WTC11 (cell line): ENCODE measurements around the gene ARAP1. TPM values are rescaled to one million over a fixed set of nuclear protein-coding genes. Genes with fewer than 3 reads are reported as not detected.

ENCODE experiments used
- ATAC-seq: fragments of 200-7000 bp; cut with Tn5 transposase; 2 replicates; pipeline ENCODE4 v1.10.0; 2021; ENCODE audit warnings: mild to moderate bottlenecking, moderate library complexity
- CTCF ChIA-PET: fragments of 300-600 bp; sonication (Branson Sonifier 250); formaldehyde crosslinking; loops from one replicate; lab custom pipeline; 2021; ENCODE audit warnings: antibody characterized with exemption; lab: Charles Lee
- POLR2A ChIA-PET: fragments of 350-600 bp; sonication (Branson Sonifier 250); formaldehyde crosslinking; loops from one replicate; lab custom pipeline; 2021; ENCODE audit warnings: antibody characterized with exemption; lab: Charles Lee
- DNase-seq: peaks from one replicate; pipeline ENCODE4 v3.0.0; 2021; ENCODE audit warnings: low spot score
- H3K27ac Mint-ChIP-seq: 2 replicates; pipeline ENCODE4 v1.8.0; 2021; ENCODE audit warnings: mixed read lengths
- H3K27me3 Mint-ChIP-seq: 2 replicates; pipeline ENCODE4 v1.8.0; 2021; ENCODE audit warnings: low read depth, mild to moderate bottlenecking, moderate library complexity, mixed read lengths
- H3K36me3 Mint-ChIP-seq: 2 replicates; pipeline ENCODE4 v1.8.0; 2021; ENCODE audit warnings: mixed read lengths
- H3K4me1 Mint-ChIP-seq: 2 replicates; pipeline ENCODE4 v1.8.0; 2022; ENCODE audit warnings: mixed read lengths
- H3K4me3 Mint-ChIP-seq: 2 replicates; pipeline ENCODE4 v1.8.0; 2021; ENCODE audit warnings: mild to moderate bottlenecking, moderate library complexity, mixed read lengths
- H3K9me3 Mint-ChIP-seq: 2 replicates; pipeline ENCODE4 v1.8.0; 2021; ENCODE audit warnings: mixed read lengths
- ATF3 ChIP-seq: sonication (generic); formaldehyde crosslinking; conservative IDR thresholded peaks from 2 replicates; pipeline ENCODE4 v1.8.1; 2022; ENCODE audit warnings: mild to moderate bottlenecking, missing genetic modification reagents
- CREM ChIP-seq: sonication (generic); formaldehyde crosslinking; IDR thresholded peaks from 2 replicates; pipeline ENCODE4 v1.8.1; 2022; ENCODE audit warnings: mild to moderate bottlenecking, missing genetic modification reagents, moderate library complexity
- ETV6 ChIP-seq: sonication (generic); formaldehyde crosslinking; IDR thresholded peaks from 2 replicates; pipeline ENCODE4 v1.8.1; 2022; ENCODE audit warnings: mild to moderate bottlenecking, missing genetic modification reagents
- FOXK1 ChIP-seq: sonication (generic); formaldehyde crosslinking; IDR thresholded peaks from 2 replicates; pipeline ENCODE4 v1.8.0; 2022; ENCODE audit warnings: mild to moderate bottlenecking, moderate library complexity, missing genetic modification reagents
- GTF2I ChIP-seq: fragments of 250-450 bp; sonication (Bioruptor Pico); conservative IDR thresholded peaks from 2 replicates; pipeline ENCODE4 v1.4.0; 2021; ENCODE audit warnings: mild to moderate bottlenecking
- MXD4 ChIP-seq: fragments of 250-450 bp; sonication (Bioruptor Pico); IDR thresholded peaks from 2 replicates; pipeline ENCODE4 v1.8.0; 2021; ENCODE audit warnings: mild to moderate bottlenecking, moderate library complexity, borderline replicate concordance
- NFATC4 ChIP-seq: fragments of 250-450 bp; sonication (Bioruptor Pico); IDR thresholded peaks from 2 replicates; pipeline ENCODE4 v1.9.0; 2021; ENCODE audit warnings: mild to moderate bottlenecking
- NFYB ChIP-seq: sonication (generic); formaldehyde crosslinking; conservative IDR thresholded peaks from 2 replicates; pipeline ENCODE4 v1.8.0; 2022; ENCODE audit warnings: low read depth, missing genetic modification reagents
- SOX15 ChIP-seq: fragments of 250-450 bp; sonication (Bioruptor Pico); IDR thresholded peaks from 2 replicates; pipeline ENCODE4 v1.9.0; 2021; ENCODE audit warnings: mild to moderate bottlenecking
- TEAD4 ChIP-seq: sonication (generic); formaldehyde crosslinking; IDR thresholded peaks from 2 replicates; pipeline ENCODE4 v1.8.0; 2022; ENCODE audit warnings: mild to moderate bottlenecking, missing genetic modification reagents
- USF2 ChIP-seq: sonication (generic); formaldehyde crosslinking; IDR thresholded peaks from 2 replicates; pipeline ENCODE4 v1.8.1; 2023; ENCODE audit warnings: mild to moderate bottlenecking, missing genetic modification reagents, moderate library complexity
- ZNF232 ChIP-seq: sonication (generic); formaldehyde crosslinking; IDR thresholded peaks from 2 replicates; pipeline ENCODE4 v1.8.0; 2022; ENCODE audit warnings: mild to moderate bottlenecking, missing genetic modification reagents
- ZNF396 ChIP-seq: fragments of 250-450 bp; sonication (Bioruptor Pico); IDR thresholded peaks from 2 replicates; pipeline ENCODE4 v1.8.0; 2021; ENCODE audit warnings: mild to moderate bottlenecking, moderate library complexity, borderline replicate concordance
- total RNA-seq: library from RNA; stranded (reverse); gene quantifications from 3 replicates; pipeline ENCODE4 v1.2.3, GENCODE V29; 2021
- TF ChIP-seq, protein P1 (sequence below): sonication (generic); formaldehyde crosslinking; IDR thresholded peaks from 2 replicates; pipeline ENCODE4 v1.8.1; 2023; ENCODE audit warnings: mild to moderate bottlenecking, missing genetic modification reagents, borderline replicate concordance
- TF ChIP-seq, protein P2 (sequence below): sonication (generic); formaldehyde crosslinking; IDR thresholded peaks from 2 replicates; pipeline ENCODE4 v1.8.1; 2023; ENCODE audit warnings: mild to moderate bottlenecking, missing genetic modification reagents, moderate library complexity
- TF ChIP-seq, protein P3 (sequence below): sonication (generic); formaldehyde crosslinking; IDR thresholded peaks from 2 replicates; pipeline ENCODE4 v1.8.1; 2022; ENCODE audit warnings: missing genetic modification reagents, borderline replicate concordance
- TF ChIP-seq, protein P4 (sequence below): sonication (generic); formaldehyde crosslinking; IDR thresholded peaks from 2 replicates; pipeline ENCODE4 v1.8.1; 2023; ENCODE audit warnings: mild to moderate bottlenecking, moderate library complexity, missing genetic modification reagents
- TF ChIP-seq, protein P5 (sequence below): fragments of 250-450 bp; sonication (Bioruptor Pico); IDR thresholded peaks from 2 replicates; pipeline ENCODE4 v2.1.2; 2022; ENCODE audit warnings: mild to moderate bottlenecking, moderate library complexity

The ARAP1 gene
- total RNA-seq, 1 experiment from 2014 or later, result 98.8 TPM

DNA sequence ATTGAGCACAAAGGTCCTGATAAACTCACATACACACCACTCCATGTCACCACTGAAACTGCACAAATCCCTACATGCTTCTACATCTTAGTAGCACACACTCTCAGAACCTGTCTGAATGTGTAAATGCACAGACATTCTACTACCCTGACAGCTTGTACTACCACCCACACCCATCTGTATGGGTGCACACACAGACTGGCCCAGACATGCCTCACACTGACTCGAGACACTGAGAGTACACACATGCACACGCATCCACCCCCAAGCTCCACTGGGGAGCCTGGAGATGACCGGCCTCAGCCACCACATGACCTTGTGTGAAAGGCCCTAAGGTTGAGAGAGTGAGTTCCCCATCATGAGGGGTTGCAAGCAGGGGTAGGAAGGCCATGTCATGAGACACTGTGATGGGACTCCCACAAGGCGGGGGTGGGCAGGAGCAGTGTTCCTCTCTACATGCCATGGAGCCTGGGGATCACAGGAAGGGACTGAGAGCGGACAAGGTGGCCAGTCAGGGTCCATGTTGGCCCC, 28.1 kb downstream of the ARAP1 start (continued):
- TF ChIP-seq, protein P1, sequence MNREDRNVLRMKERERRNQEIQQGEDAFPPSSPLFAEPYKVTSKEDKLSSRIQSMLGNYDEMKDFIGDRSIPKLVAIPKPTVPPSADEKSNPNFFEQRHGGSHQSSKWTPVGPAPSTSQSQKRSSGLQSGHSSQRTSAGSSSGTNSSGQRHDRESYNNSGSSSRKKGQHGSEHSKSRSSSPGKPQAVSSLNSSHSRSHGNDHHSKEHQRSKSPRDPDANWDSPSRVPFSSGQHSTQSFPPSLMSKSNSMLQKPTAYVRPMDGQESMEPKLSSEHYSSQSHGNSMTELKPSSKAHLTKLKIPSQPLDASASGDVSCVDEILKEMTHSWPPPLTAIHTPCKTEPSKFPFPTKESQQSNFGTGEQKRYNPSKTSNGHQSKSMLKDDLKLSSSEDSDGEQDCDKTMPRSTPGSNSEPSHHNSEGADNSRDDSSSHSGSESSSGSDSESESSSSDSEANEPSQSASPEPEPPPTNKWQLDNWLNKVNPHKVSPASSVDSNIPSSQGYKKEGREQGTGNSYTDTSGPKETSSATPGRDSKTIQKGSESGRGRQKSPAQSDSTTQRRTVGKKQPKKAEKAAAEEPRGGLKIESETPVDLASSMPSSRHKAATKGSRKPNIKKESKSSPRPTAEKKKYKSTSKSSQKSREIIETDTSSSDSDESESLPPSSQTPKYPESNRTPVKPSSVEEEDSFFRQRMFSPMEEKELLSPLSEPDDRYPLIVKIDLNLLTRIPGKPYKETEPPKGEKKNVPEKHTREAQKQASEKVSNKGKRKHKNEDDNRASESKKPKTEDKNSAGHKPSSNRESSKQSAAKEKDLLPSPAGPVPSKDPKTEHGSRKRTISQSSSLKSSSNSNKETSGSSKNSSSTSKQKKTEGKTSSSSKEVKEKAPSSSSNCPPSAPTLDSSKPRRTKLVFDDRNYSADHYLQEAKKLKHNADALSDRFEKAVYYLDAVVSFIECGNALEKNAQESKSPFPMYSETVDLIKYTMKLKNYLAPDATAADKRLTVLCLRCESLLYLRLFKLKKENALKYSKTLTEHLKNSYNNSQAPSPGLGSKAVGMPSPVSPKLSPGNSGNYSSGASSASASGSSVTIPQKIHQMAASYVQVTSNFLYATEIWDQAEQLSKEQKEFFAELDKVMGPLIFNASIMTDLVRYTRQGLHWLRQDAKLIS, result no peak

- peak overlapping the region; percentile 81 for H3K27ac Mint-ChIP-seq
- H3K36me3 Mint-ChIP-seq, result no peaks in the 10 kb centered on the region
- DNase-seq (no peak), ATAC-seq (no peak)
- no peak overlapping the region for H3K4me3 Mint-ChIP-seq
- ChIA-PET CTCF (interaction anchor here (0.9 to 1.8 kb wide), 5 partner anchors 18 to 454 kb away, joined by 3 to 8 read pairs (median 4); no protein-coding TSS in a partner anchor), POLR2A (no interaction called here)
- no peaks in the 10 kb centered on the region for H3K27me3 Mint-ChIP-seq
- TF ChIP-seq USF2 (CRISPR knock-in tag) (no peak), ATF3 (no peak), ZNF396 (no peak)
- TF ChIP-seq, protein P2, sequence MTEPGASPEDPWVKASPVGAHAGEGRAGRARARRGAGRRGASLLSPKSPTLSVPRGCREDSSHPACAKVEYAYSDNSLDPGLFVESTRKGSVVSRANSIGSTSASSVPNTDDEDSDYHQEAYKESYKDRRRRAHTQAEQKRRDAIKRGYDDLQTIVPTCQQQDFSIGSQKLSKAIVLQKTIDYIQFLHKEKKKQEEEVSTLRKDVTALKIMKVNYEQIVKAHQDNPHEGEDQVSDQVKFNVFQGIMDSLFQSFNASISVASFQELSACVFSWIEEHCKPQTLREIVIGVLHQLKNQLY, result no peak
- no peaks in the 10 kb centered on the region for H3K9me3 Mint-ChIP-seq
- peaks cover 9% of the 10 kb centered on the region for H3K4me1 Mint-ChIP-seq
These were observed 28.7 kb downstream of the ARAP1 start for GRCh38 chr11:72723508-72723907.

DNA sequence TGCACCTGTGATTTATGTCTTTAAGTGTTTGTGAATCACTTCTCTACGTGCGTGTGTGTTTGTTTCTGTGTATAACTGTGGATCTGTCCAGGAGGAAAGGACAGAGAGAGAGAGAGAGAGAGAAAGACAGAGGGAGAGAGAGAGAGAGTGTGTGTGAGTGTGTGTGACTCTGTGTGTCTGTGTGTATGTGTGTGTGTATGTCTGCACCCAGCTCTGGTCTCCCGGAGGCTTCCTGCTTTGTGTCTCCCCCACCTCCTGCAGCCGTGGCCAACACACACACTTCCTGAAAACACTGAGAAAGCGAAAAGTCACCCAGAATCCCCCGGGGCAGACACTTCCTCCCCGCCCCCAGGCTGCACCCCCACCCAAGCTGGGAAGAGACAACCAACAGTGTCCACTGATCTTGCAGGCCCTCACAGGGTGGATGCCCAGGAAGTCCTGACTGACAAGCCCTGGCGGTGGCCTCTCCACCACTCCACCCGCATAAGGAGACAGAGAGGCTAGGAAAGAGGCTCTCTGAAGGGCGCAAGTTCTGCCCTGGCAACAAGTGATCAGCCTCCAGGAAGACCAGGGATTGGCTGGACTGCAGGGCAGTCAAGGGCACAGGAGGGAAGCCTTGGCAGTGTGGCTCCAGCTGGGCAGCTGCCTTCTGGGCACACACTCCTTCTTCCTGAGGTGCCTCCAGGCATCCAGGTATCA, 30.0 kb downstream of the ARAP1 start:
- peak; percentile 73 for DNase-seq
- no peak overlapping the region for H3K4me3 Mint-ChIP-seq
- peaks cover 9% of the 10 kb centered on the region for H3K4me1 Mint-ChIP-seq
- no peaks in the 10 kb centered on the region for H3K9me3 Mint-ChIP-seq
- TF ChIP-seq TEAD4 (CRISPR knock-in tag), result no peak
- no peak for TF ChIP-seq FOXK1 (CRISPR knock-in tag)
- no peak for TF ChIP-seq SOX15
- no peak for TF ChIP-seq MXD4 (CRISPR knock-in tag)
- TF ChIP-seq GTF2I (CRISPR knock-in tag), result no peak
- TF ChIP-seq NFATC4 (CRISPR knock-in tag), result no peak
- TF ChIP-seq CREM (CRISPR knock-in tag), result peak; percentile 58; the same call in 1 of the 2 replicates
- TF ChIP-seq, protein P3, sequence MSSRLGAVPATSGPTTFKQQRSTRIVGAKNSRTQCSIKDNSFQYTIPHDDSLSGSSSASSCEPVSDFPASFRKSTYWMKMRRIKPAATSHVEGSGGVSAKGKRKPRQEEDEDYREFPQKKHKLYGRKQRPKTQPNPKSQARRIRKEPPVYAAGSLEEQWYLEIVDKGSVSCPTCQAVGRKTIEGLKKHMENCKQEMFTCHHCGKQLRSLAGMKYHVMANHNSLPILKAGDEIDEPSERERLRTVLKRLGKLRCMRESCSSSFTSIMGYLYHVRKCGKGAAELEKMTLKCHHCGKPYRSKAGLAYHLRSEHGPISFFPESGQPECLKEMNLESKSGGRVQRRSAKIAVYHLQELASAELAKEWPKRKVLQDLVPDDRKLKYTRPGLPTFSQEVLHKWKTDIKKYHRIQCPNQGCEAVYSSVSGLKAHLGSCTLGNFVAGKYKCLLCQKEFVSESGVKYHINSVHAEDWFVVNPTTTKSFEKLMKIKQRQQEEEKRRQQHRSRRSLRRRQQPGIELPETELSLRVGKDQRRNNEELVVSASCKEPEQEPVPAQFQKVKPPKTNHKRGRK, result no peak
- TF ChIP-seq ETV6 (CRISPR knock-in tag), result no peak
- TF ChIP-seq, protein P4, sequence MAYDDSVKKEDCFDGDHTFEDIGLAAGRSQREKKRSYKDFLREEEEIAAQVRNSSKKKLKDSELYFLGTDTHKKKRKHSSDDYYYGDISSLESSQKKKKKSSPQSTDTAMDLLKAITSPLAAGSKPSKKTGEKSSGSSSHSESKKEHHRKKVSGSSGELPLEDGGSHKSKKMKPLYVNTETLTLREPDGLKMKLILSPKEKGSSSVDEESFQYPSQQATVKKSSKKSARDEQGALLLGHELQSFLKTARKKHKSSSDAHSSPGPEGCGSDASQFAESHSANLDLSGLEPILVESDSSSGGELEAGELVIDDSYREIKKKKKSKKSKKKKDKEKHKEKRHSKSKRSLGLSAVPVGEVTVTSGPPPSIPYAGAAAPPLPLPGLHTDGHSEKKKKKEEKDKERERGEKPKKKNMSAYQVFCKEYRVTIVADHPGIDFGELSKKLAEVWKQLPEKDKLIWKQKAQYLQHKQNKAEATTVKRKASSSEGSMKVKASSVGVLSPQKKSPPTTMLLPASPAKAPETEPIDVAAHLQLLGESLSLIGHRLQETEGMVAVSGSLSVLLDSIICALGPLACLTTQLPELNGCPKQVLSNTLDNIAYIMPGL (CRISPR knock-in tag), result no peak
- TF ChIP-seq, protein P5, sequence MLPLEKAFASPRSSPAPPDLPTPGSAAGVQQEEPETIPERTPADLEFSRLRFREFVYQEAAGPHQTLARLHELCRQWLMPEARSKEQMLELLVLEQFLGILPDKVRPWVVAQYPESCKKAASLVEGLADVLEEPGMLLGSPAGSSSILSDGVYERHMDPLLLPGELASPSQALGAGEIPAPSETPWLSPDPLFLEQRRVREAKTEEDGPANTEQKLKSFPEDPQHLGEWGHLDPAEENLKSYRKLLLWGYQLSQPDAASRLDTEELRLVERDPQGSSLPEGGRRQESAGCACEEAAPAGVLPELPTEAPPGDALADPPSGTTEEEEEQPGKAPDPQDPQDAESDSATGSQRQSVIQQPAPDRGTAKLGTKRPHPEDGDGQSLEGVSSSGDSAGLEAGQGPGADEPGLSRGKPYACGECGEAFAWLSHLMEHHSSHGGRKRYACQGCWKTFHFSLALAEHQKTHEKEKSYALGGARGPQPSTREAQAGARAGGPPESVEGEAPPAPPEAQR, result no peak
- no peak for TF ChIP-seq ZNF232 (CRISPR knock-in tag)
- peak; percentile 69 for TF ChIP-seq NFYB (CRISPR knock-in tag)
- TF ChIP-seq, all 79 proteins: peak for 2
- peak; percentile 81 for ATAC-seq
- ChIA-PET CTCF (interaction anchor here (1.1 to 1.8 kb wide), 8 partner anchors 10 to 514 kb away, joined by 3 to 8 read pairs (median 4); partner anchors contain the start of gene STARD10), POLR2A (no interaction called here)
- Mint-ChIP-seq H3K27ac (peak overlapping the region; percentile 95), H3K27me3 (no peaks in the 10 kb centered on the region), H3K36me3 (no peaks in the 10 kb centered on the region)
